HepG2 (cell line): ENCODE results near the gene ZSCAN21. TPM values are rescaled to one million over a fixed set of nuclear protein-coding genes. Genes with fewer than 3 reads are reported as not detected.

Source experiments
- AGO2 ChIP-seq: fragments of 200-400 bp; formaldehyde crosslinking; optimal IDR thresholded peaks from 2 replicates; pipeline ENCODE3; 2017; ENCODE audit warnings: mild to moderate bottlenecking, low read depth, low read length, moderate library complexity
- AKAP8 ChIP-seq: sonication (generic); formaldehyde crosslinking; IDR thresholded peaks from 2 replicates; pipeline ENCODE4 v1.5.1; 2020; ENCODE audit warnings: mild to moderate bottlenecking, missing genetic modification reagents
- ARID2 ChIP-seq: sonication (generic); formaldehyde crosslinking; IDR thresholded peaks from 2 replicates; pipeline ENCODE4 v1.8.1; 2022; ENCODE audit warnings: mild to moderate bottlenecking, missing genetic modification reagents, borderline replicate concordance
- ATRX ChIP-seq: sonication (generic); formaldehyde crosslinking; IDR thresholded peaks from 2 replicates; pipeline ENCODE4 v1.4.0; 2020; ENCODE audit warnings: missing genetic modification reagents, borderline replicate concordance
- FOXJ3 ChIP-seq: sonication (generic); formaldehyde crosslinking; IDR thresholded peaks from 2 replicates; pipeline ENCODE4 v1.4.0; 2020; ENCODE audit warnings: missing genetic modification reagents, mild to moderate bottlenecking, borderline replicate concordance
- FOXK2 ChIP-seq: fragments of 450-650 bp; IDR thresholded peaks from 2 replicates; pipeline ENCODE4 v1.6.1; 2016
- HNRNPLL ChIP-seq: fragments of 200-400 bp; formaldehyde crosslinking; IDR thresholded peaks from 2 replicates; pipeline ENCODE4 v1.6.1; 2017; ENCODE audit warnings: mild to moderate bottlenecking, low read depth, low read length; ENCODE audit not compliant: poor library complexity, severe bottlenecking
- ISX ChIP-seq: sonication (generic); formaldehyde crosslinking; conservative IDR thresholded peaks from 2 replicates; pipeline ENCODE4 v1.5.0; 2020; ENCODE audit warnings: missing genetic modification reagents
- KAT8 ChIP-seq: IDR thresholded peaks from 2 replicates; pipeline ENCODE4 v1.6.1; 2016; ENCODE audit warnings: missing genetic modification reagents, missing compliant biosample characterization
- NCOA5 ChIP-seq: sonication (generic); formaldehyde crosslinking; IDR thresholded peaks from 2 replicates; pipeline ENCODE4 v1.4.0; 2020; ENCODE audit warnings: missing genetic modification reagents
- NFIB ChIP-seq: sonication (generic); formaldehyde crosslinking; IDR thresholded peaks from 2 replicates; pipeline ENCODE4 v1.9.0; 2021; ENCODE audit warnings: missing genetic modification reagents, mild to moderate bottlenecking, borderline replicate concordance
- POLR2AphosphoS2 ChIP-seq: IDR thresholded peaks from 2 replicates; pipeline ENCODE4 v1.6.1; 2011; ENCODE audit warnings: low read depth, low read length, improper control_type of control experiment
- RARA ChIP-seq: IDR thresholded peaks from 2 replicates; pipeline ENCODE4 v1.6.1; 2016; ENCODE audit warnings: missing genetic modification reagents, missing compliant biosample characterization
- SAP130 ChIP-seq: IDR thresholded peaks from 2 replicates; pipeline ENCODE4 v1.6.1; 2016; ENCODE audit warnings: low read depth
- SIX4 ChIP-seq: sonication (generic); formaldehyde crosslinking; IDR thresholded peaks from 2 replicates; pipeline ENCODE4 v1.4.0; 2020; ENCODE audit warnings: missing genetic modification reagents
- TFDP1 ChIP-seq: IDR thresholded peaks from 2 replicates; pipeline ENCODE4 v1.6.1; 2016; ENCODE audit warnings: missing compliant biosample characterization, missing genetic modification reagents, borderline replicate concordance
- U2AF1 ChIP-seq: fragments of 200-400 bp; formaldehyde crosslinking; optimal IDR thresholded peaks from 2 replicates; pipeline ENCODE3; 2017; ENCODE audit warnings: mild to moderate bottlenecking, low read depth, low read length
- ZBTB10 ChIP-seq: sonication (generic); formaldehyde crosslinking; IDR thresholded peaks from 2 replicates; pipeline ENCODE4 v1.4.0; 2020; ENCODE audit warnings: missing genetic modification reagents, borderline replicate concordance
- ZFP37 ChIP-seq: sonication (generic); formaldehyde crosslinking; IDR thresholded peaks from 2 replicates; pipeline ENCODE4 v1.4.0; 2020; ENCODE audit warnings: missing genetic modification reagents, borderline replicate concordance
- ZNF7 ChIP-seq: IDR thresholded peaks from 2 replicates; pipeline ENCODE4 v1.6.1; 2016; ENCODE audit warnings: missing biosample characterization, missing genetic modification reagents
- ZNF773 ChIP-seq: sonication (generic); formaldehyde crosslinking; IDR thresholded peaks from 2 replicates; pipeline ENCODE4 v1.4.0; 2020; ENCODE audit warnings: missing genetic modification reagents, borderline replicate concordance
- ZSCAN29 ChIP-seq: sonication (generic); formaldehyde crosslinking; conservative IDR thresholded peaks from 2 replicates; pipeline ENCODE4 v1.4.0; 2020; ENCODE audit warnings: mild to moderate bottlenecking, missing genetic modification reagents
- polyA plus RNA-seq, 8 experiments: library from polyadenylated mRNA; depleted of rRNA in 3 of 8; stranded (reverse) in 7 of 8; unstranded in 1 of 8; fragments of >200 nt; fragmentation: Illumina TruSeq in 4 of 8; extraction: Trizol in 4 of 8; gene quantifications; 2 replicates each; pipeline versions ENCODE4 v1.2.1 to v1.2.3, GENCODE V29; 2011 to 2016; ENCODE audit warnings: low read depth in 4 of 8, missing spikeins in 1 of 8, mixed read lengths in 1 of 8; ENCODE audit not compliant: insufficient read depth in 1 of 8
- total RNA-seq, 5 experiments: library from RNA; depleted of rRNA; stranded (reverse); fragments of >200 nt; fragmentation: Illumina TruSeq; extraction: Trizol; gene quantifications; 2 replicates each; pipeline ENCODE4 v1.2.3, GENCODE V29; 2016; ENCODE audit warnings: low read depth in 1 of 5
- TF ChIP-seq, protein P1 (sequence below): IDR thresholded peaks from 2 replicates; pipeline ENCODE4 v1.6.1; 2018; ENCODE audit warnings: missing genetic modification reagents, mild to moderate bottlenecking, missing compliant biosample characterization
- TF ChIP-seq, protein P2 (sequence below): fragments of 450-650 bp; IDR thresholded peaks from 2 replicates; pipeline ENCODE4 v1.6.1; 2017; ENCODE audit warnings: mild to moderate bottlenecking

The ZSCAN21 gene
- total and polyA plus RNA-seq, 2 of the 13 experiments (the other 11 are each of a cell fraction or from before 2014, with no cell fraction given), result 7.0 to 10.0 TPM

DNA sequence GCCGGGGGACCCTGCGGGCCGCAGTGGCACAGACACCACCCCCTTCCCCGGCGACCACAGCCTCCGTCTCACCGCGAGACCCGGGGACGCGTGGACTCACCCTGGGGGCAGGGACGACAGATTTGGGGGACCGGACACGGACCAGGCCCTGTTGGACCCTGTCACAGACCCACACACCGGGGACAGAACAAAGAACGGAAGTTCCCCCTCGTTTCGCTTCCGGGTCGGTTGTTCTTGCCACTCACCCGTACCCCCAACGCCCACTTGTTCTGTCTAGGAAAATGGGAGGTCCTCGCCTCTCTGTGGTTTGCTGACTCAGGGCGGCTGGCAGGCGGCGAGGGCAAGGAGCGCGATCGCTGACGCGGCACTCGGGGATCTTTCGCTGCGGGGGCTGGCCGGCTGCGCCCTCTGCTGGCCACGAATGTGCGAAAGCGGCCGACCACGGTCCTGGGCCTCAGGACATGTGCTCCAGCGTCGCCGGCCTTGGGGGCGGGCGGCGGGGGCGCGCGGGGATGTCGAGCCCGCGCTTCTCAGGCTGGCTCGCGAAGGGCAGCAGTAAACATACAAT, 32.0 kb downstream of the ZSCAN21 start, which contains the start of gene ZNF3 (continued):
- TF ChIP-seq SIX4, result 0 out of 2 replicates have a peak, but pooled peaks have one; percentile 48
- TF ChIP-seq FOXK2, result peak; percentile 50; the same call in 1 of the 2 replicates
- no peak for TF ChIP-seq ZNF7 (CRISPR knock-in tag)
- TF ChIP-seq RARA, result peak; percentile 71
- TF ChIP-seq, protein P1, sequence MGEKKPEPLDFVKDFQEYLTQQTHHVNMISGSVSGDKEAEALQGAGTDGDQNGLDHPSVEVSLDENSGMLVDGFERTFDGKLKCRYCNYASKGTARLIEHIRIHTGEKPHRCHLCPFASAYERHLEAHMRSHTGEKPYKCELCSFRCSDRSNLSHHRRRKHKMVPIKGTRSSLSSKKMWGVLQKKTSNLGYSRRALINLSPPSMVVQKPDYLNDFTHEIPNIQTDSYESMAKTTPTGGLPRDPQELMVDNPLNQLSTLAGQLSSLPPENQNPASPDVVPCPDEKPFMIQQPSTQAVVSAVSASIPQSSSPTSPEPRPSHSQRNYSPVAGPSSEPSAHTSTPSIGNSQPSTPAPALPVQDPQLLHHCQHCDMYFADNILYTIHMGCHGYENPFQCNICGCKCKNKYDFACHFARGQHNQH (CRISPR knock-in tag), result peak; percentile 95
- no peak for TF ChIP-seq FOXJ3 (CRISPR knock-in tag)
- TF ChIP-seq AGO2, result peak; percentile 98
- no peak for TF ChIP-seq ZFP37 (CRISPR knock-in tag)
- TF ChIP-seq ISX (CRISPR knock-in tag), result peak; percentile 28; the same call in 1 of the 2 replicates
- TF ChIP-seq U2AF1, result peak; percentile 31
- no peak; the same call in 1 of the 2 replicates for TF ChIP-seq AKAP8 (CRISPR knock-in tag)
- TF ChIP-seq ATRX (CRISPR knock-in tag), result no peak; the same call in 1 of the 2 replicates
- peak; percentile 42 for TF ChIP-seq HNRNPLL
- peak; percentile 95 for TF ChIP-seq ZBTB10 (CRISPR knock-in tag)
- TF ChIP-seq SAP130, result peak; percentile 97
- TF ChIP-seq TFDP1, result peak; percentile 94
- TF ChIP-seq NCOA5 (CRISPR knock-in tag), result no peak
- peak; percentile 82; the same call in 1 of the 2 replicates for TF ChIP-seq POLR2AphosphoS2
- TF ChIP-seq ARID2 (CRISPR knock-in tag), result no peak
- peak; percentile 73; the same call in 1 of the 2 replicates for TF ChIP-seq ZSCAN29 (CRISPR knock-in tag)
- no peak for TF ChIP-seq NFIB (CRISPR knock-in tag)
- TF ChIP-seq KAT8 (CRISPR knock-in tag), result peak; percentile 96
- TF ChIP-seq ZNF773 (CRISPR knock-in tag), result no peak
- TF ChIP-seq, protein P2, sequence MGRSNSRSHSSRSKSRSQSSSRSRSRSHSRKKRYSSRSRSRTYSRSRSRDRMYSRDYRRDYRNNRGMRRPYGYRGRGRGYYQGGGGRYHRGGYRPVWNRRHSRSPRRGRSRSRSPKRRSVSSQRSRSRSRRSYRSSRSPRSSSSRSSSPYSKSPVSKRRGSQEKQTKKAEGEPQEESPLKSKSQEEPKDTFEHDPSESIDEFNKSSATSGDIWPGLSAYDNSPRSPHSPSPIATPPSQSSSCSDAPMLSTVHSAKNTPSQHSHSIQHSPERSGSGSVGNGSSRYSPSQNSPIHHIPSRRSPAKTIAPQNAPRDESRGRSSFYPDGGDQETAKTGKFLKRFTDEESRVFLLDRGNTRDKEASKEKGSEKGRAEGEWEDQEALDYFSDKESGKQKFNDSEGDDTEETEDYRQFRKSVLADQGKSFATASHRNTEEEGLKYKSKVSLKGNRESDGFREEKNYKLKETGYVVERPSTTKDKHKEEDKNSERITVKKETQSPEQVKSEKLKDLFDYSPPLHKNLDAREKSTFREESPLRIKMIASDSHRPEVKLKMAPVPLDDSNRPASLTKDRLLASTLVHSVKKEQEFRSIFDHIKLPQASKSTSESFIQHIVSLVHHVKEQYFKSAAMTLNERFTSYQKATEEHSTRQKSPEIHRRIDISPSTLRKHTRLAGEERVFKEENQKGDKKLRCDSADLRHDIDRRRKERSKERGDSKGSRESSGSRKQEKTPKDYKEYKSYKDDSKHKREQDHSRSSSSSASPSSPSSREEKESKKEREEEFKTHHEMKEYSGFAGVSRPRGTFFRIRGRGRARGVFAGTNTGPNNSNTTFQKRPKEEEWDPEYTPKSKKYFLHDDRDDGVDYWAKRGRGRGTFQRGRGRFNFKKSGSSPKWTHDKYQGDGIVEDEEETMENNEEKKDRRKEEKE, result no peak
